ENCODE data around the gene ERVK3-1. TPM values are rescaled to one million over a fixed set of nuclear protein-coding genes. Genes with fewer than 3 reads are reported as not detected.
A peak's percentile ranks its signal among the peaks of the same experiment; 100 is the strongest.

Gene ERVK3-1
- total and polyA plus RNA-seq, 2 of the 13 experiments (the other 11 are each of a cell fraction or from before 2014, with no cell fraction given), result 28.5 to 38.7 TPM

- TF ChIP-seq, protein P1, sequence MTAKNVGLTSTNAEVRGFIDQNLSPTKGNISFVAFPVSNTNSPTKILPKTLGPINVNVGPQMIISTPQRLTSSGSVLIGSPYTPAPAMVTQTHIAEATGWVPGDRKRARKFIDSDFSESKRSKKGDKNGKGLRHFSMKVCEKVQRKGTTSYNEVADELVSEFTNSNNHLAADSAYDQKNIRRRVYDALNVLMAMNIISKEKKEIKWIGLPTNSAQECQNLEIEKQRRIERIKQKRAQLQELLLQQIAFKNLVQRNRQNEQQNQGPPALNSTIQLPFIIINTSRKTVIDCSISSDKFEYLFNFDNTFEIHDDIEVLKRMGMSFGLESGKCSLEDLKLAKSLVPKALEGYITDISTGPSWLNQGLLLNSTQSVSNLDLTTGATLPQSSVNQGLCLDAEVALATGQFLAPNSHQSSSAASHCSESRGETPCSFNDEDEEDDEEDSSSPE (CRISPR knock-in tag; IDR thresholded peaks at IDR 0.05), result peak; percentile 42; the same call in 1 of the 2 replicates
- TF ChIP-seq ZNF616 (CRISPR knock-in tag; IDR thresholded peaks at IDR 0.05; ENCODE audit: low read depth), result no peak; the same call in 1 of the 2 replicates
- TF ChIP-seq ATF4 (CRISPR knock-in tag; IDR thresholded peaks at IDR 0.05), result peak in 1 of 2 experiments; percentile 57; a peak in 2 of 4 replicates
- no peak for TF ChIP-seq ZSCAN20 (CRISPR knock-in tag; IDR thresholded peaks at IDR 0.05; ENCODE audit: borderline replicate concordance)
- TF ChIP-seq SOX5 (CRISPR knock-in tag; IDR thresholded peaks at IDR 0.05; ENCODE audit: borderline replicate concordance), result no peak; the same call in 1 of the 2 replicates
- TF ChIP-seq ZNF644 (CRISPR knock-in tag; IDR thresholded peaks at IDR 0.05; ENCODE audit: low read depth), result no peak
- peak; percentile 98 for TF ChIP-seq ZNF501 (CRISPR knock-in tag; IDR thresholded peaks at IDR 0.05)
- no peak for TF ChIP-seq ZNF7 (CRISPR knock-in tag; IDR thresholded peaks at IDR 0.05)
- no peak for TF ChIP-seq ZBTB1 (CRISPR knock-in tag; IDR thresholded peaks at IDR 0.05; ENCODE audit: borderline replicate concordance)
- TF ChIP-seq ATM (IDR thresholded peaks at IDR 0.05; ENCODE audit: borderline replicate concordance), result no peak
- 0 out of 2 replicates have a peak, but pooled peaks have one; percentile 34 for TF ChIP-seq GZF1 (CRISPR knock-in tag; IDR thresholded peaks at IDR 0.05)
- TF ChIP-seq NKX3-1 (CRISPR knock-in tag; IDR thresholded peaks at IDR 0.05), result 0 out of 2 replicates have a peak, but pooled peaks have one; percentile 65
- TF ChIP-seq, protein P2, sequence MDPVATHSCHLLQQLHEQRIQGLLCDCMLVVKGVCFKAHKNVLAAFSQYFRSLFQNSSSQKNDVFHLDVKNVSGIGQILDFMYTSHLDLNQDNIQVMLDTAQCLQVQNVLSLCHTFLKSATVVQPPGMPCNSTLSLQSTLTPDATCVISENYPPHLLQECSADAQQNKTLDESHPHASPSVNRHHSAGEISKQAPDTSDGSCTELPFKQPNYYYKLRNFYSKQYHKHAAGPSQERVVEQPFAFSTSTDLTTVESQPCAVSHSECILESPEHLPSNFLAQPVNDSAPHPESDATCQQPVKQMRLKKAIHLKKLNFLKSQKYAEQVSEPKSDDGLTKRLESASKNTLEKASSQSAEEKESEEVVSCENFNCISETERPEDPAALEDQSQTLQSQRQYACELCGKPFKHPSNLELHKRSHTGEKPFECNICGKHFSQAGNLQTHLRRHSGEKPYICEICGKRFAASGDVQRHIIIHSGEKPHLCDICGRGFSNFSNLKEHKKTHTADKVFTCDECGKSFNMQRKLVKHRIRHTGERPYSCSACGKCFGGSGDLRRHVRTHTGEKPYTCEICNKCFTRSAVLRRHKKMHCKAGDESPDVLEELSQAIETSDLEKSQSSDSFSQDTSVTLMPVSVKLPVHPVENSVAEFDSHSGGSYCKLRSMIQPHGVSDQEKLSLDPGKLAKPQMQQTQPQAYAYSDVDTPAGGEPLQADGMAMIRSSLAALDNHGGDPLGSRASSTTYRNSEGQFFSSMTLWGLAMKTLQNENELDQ (CRISPR knock-in tag; IDR thresholded peaks at IDR 0.05; ENCODE audit: borderline replicate concordance), result peak; percentile 10; the same call in 1 of the 2 replicates
- 0 out of 2 replicates have a peak, but pooled peaks have one; percentile 60 for TF ChIP-seq TERF1 (CRISPR knock-in tag; IDR thresholded peaks at IDR 0.05)
- TF ChIP-seq ATF6 (CRISPR knock-in tag; conservative IDR thresholded peaks at IDR 0.05), result no peak
Observed at GRCh38 chr19:58326914-58327726, 21.9 kb downstream of the ERVK3-1 start, which contains the start of gene ZSCAN22 (continued).
